Kidney tubule cell (primary cell): Measurements from ENCODE around the gene RANBP1.
"Not testable (repeated sequence)": the region's sequence is repeated elsewhere in the genome, so short reads cannot be mapped to it uniquely, and the experiment has no call there.

Experiments
- DNase-seq: peaks from one replicate; pipeline ENCODE4 v3.0.0-alpha.2; 2018; ENCODE audit warnings: low spot score

RANBP1 gene

GRCh38 chr22:20154602-20155187 lies 38.8 kb downstream of the RANBP1 start:
- no peak for DNase-seq

DNA sequence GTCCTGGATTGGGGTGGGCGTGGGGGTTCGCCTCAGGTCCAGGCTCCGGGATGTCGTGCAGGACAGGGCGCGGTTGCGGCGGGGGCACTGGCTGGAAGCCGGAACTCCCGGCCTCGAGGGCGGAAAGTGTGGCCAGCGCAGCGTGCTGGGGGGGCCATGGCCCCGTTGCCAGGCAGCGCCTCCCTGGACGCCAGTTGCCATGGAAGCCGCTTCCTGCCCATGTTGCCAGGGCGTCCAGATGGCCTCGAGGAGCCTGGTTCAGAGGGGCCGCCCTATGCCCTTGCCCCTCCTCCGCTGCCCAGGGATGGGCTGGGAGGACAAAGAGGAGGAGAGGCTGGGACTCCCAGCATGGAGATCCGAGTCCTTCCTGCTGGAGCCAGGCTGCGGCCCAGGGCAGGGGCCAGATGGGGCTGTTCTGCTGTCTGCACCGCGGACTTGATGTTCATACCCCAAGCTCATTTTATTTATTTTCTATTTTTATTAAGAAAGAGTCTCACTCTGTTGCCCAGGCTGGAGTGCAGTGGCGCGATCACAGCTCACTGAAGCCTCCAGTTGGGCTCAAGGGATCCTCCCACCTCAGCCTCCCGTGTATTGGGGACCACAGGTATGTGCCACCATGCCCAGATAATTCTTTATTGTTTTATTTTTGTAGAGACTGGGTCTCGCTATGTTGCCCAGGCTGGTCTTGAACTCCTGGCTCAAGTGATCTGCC lies 39.6 kb downstream of the RANBP1 start:
- DNase-seq = peak; percentile 54

DNA sequence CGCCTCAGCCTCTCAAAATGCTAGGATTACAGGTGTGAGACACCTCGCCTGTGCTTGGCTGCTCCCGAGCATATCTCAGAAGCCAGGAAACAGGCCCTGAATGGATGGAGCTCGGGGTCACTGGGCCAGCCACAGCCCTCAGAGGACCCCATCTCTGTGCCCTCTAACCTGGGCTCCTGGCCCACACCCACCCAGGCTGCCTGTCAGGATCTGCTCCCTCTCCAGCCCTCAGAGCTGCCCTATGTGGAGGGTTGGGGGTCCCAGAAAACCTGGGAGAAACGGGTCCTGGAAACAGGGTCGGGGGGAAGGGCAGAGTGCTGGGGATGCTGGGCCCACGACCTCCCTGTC lies 40.1 kb downstream of the RANBP1 start:
- no peak for DNase-seq

- peak; percentile 76 for DNase-seq
Observed at GRCh38 chr22:20156611-20157429, 40.9 kb downstream of the RANBP1 start.

DNA sequence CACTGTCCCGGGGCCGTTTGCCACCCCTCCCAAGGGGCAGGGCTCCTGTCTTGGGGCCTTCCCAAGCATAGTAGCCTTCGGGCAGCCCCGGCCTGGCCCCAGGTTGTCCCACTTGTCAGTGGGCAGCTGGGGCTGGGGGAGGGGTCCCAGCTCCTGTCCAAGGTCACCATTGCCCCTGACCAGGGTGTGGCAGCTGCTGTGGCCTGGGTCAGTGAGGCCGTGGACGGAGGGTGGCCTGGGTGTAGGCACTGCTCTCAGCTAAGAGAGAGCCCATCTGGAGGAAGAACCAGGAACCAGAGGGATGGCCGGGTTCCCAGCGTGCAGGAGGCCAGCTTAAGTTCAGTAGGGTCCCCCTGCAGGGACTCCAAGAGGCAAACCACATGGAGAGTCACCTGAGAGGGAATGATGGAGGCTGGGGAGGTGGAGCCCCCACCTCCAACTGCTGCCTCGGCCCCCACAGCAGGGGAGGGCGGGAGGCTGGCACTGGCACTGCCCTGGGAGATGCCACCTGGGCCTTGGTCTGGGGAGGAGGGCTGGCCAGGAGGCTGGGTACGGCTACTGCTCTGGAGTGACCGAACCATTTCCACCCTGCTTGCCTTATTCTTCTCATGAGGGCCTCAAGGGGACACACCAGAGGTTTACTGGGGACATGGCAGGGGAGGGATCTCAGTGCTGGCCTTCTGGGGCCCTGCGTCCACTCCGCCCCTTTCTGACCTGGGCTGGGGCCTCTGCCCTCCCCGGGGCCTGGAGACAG lies 41.7 kb downstream of the RANBP1 start:
- no peak for DNase-seq

- no peak for DNase-seq
Observed at GRCh38 chr22:20158391-20159036, 42.6 kb downstream of the RANBP1 start.

DNA sequence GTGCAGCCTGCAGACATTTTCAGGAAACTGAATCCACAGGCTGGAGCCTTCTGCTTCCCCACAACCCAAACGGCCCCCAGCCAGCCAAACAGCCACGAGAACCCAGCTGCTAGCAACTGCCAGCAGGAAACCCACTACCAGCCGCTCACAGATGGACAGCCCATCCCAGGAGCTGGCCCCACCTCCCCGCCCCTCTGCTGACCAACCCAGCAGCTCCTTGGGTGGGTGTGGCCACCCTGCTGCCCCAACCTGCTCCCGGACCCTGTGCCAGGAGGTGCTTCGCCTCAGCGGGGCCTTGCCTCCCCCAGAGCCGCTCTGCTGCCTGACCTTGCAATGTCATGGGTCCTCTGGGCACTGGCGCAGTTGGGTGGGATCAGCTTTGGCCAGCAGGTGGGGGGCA lies 43.2 kb downstream of the RANBP1 start:
- no peak for DNase-seq

DNA sequence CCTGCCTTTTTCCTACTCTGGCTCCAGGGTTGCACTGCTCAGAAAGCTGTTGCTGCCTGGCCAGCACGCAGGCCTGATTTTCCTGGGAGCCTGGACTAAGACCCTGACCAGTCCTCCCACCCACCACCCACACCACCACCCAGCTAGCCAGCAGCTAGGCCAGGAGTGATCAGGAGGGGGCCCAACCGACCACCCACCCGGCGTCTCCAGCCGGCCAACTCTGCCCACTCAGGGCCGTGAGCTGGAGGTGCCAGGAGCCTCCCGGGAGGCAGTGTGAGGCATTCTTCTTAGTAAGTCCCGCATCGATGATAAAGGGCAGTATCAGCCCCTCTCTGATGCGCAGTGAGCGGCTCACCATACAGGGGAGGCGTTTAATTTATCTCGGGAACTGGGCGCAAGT lies 43.6 kb downstream of the RANBP1 start:
- not testable (repeated sequence) for DNase-seq

- DNase-seq = no peak
Observed at GRCh38 chr22:20160041-20160440, 44.1 kb downstream of the RANBP1 start.

DNA sequence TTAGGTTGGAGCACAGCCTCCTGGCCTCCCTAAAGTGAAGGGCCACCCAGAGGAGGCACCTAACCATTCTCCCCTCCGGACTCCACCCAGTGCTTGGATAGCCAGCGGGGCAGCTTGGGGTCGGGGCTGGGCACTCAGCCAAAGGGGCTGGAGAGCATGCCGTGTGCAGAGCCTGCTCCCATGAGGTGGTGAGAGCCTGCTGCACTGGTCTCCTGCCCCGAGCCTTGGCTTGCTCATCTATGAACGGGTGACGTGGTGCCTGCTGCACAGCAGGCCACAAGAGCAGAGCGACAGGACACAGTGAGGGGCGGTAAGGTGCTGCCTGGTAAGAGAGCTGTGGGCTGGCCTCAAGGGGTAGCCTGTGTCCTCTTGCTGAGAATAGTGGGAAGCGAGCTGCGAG lies 49.0 kb downstream of the RANBP1 start:
- DNase-seq = no peak

DNA sequence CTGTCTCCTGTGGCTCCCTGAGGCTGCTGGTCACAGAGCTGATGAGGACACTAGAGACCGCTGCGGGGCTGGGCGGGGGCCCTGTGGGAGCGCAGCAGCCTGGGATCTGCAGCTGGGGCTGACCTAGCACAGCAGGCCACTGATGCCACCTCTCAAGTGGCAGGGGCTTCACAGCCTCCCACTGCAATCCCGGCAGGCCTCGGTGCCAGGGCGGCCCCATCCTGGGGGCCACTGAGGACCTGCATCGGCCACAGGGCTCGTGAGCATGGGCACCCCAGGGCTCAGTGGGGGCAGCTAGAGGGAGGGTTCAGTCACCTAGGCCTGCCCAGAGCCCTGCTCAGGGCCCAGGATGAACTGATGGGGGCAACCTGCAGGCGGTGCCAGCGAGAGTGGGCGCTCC lies 49.5 kb downstream of the RANBP1 start:
- DNase-seq = no peak

- no peak for DNase-seq
Observed at GRCh38 chr22:20165913-20166312, 50.0 kb downstream of the RANBP1 start.

DNA sequence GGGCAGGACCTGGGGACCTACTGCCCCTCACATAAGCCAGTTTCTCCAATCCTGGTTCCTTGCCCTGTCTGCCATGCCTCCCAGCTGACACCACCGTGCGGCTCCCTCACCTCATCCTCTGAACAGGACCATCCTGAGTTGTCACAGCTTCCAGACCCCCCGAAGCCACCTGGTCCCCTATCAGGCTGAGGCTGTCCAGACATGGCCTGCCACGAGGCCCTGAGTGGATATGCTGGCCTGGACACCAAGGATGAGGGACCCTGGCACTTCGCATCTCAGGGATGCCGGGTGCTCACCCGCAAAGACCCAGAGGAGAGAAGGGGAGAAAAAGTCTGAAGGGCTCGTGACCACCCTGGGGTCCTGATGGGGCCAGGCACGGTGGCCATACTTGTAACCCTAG lies 50.8 kb downstream of the RANBP1 start:
- no peak for DNase-seq

- DNase-seq = no peak
Observed at GRCh38 chr22:20167643-20168322, 51.9 kb downstream of the RANBP1 start.

- DNase-seq = no peak
Observed at GRCh38 chr22:20169253-20169822, 53.4 kb downstream of the RANBP1 start.

DNA sequence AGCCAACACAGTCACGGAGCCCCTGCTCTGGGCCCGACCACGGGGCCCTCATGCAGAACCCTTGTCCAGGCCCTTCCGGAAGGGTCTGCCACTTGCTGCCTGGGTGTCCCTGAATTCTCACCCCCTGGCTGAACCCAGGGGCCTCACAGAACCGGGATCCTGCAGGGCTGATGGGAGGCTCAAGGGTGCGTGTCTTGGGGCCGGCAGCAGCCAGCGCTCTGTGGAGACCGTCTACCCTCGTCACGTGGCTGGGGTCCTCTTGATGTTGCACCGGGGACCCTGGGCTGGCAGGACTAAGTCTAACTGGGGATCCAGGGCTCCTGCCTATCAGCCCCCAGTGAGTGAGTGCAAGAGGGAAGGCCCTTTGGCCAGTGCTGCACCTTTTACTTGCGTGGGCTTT lies 54.3 kb downstream of the RANBP1 start:
- no peak for DNase-seq

- no peak for DNase-seq
Observed at GRCh38 chr22:20171288-20172140, 55.6 kb downstream of the RANBP1 start.

DNA sequence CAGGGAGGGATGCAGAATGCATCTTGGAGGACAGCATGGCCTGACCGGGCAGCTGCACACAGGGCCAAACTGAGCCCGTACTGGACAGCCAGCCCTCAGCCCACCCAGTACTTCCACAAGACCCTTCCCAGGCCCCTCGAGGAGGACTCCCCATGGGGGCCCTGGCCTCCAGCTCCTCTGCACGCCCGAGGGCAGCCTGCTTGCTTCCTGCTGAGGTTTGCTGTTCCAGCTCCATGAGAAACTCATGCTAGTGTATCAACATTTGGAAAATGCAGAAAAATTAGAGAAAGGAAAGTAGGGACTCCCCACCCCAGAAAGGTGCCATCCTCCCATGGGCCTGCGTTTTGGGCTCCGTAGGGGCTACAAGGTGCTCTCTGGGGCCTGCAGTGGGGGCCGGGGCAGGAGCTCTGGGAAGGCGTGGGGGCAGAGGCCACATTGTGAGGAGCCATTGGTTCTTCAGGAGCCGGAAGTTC lies 56.3 kb downstream of the RANBP1 start:
- no peak for DNase-seq

DNA sequence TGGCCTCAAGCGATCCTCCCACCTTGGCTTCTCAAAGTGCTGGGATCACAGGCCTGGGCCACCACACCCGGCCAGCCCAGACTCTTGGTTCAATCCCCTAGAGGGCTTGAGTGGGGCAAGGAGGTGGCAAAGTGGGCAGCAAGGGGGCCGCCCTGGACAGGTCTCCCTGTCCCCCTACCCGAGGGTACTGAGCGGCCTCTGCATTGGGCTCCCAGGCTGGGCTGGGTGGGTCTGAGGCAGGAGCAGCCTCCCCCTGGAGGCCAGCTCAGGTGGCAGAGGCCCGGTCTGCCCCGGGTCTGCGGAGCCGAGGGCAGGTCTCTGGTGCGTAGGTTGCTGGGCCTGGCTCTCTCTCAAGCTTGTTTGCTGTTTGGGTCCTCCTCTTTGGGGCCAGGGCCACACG lies 57.3 kb downstream of the RANBP1 start:
- no peak for DNase-seq

- no peak for DNase-seq
Observed at GRCh38 chr22:20173772-20174171, 57.9 kb downstream of the RANBP1 start.
